ENCODE measurements around the gene PALLD.

Gene PALLD

GRCh38 chr4:168880072-168880675 lies 383.3 kb downstream of the PALLD start:
- in situ Hi-C loops (cut with MboI; ENCODE audit: low sequenced_read_pairs): no loop called here

- in situ Hi-C loops (cut with MboI; ENCODE audit: low sequenced_read_pairs): no loop called here
Observed at GRCh38 chr4:168880811-168881595, 384.2 kb downstream of the PALLD start.

GRCh38 chr4:168881781-168882420 lies 385.0 kb downstream of the PALLD start:
- in situ Hi-C loops (cut with MboI; ENCODE audit: low sequenced_read_pairs): no loop called here

GRCh38 chr4:168882650-168883233 lies 385.9 kb downstream of the PALLD start:
- in situ Hi-C loops (cut with MboI; ENCODE audit: low sequenced_read_pairs): no loop called here

- in situ Hi-C loops (cut with MboI; ENCODE audit: low sequenced_read_pairs): no loop called here
Observed at GRCh38 chr4:168883513-168883912, 386.7 kb downstream of the PALLD start.

- in situ Hi-C loops (cut with MboI; ENCODE audit: low sequenced_read_pairs): no loop called here
Observed at GRCh38 chr4:168884251-168885124, 387.6 kb downstream of the PALLD start.

GRCh38 chr4:168885400-168885799 lies 388.5 kb downstream of the PALLD start:
- in situ Hi-C loops (cut with MboI; ENCODE audit: low sequenced_read_pairs): no loop called here

- in situ Hi-C loops (cut with MboI; ENCODE audit: low sequenced_read_pairs): no loop called here
Observed at GRCh38 chr4:168886351-168886750, 389.5 kb downstream of the PALLD start.

GRCh38 chr4:168887809-168888208 lies 391.0 kb downstream of the PALLD start:
- in situ Hi-C loops (cut with MboI; ENCODE audit: low sequenced_read_pairs): no loop called here

GRCh38 chr4:168888715-168889215 lies 391.9 kb downstream of the PALLD start:
- in situ Hi-C loops (cut with MboI; ENCODE audit: low sequenced_read_pairs): no loop called here

GRCh38 chr4:168891086-168891485 lies 394.2 kb downstream of the PALLD start:
- in situ Hi-C loops (cut with MboI; ENCODE audit: low sequenced_read_pairs): no loop called here

- in situ Hi-C loops (cut with MboI; ENCODE audit: low sequenced_read_pairs): no loop called here
Observed at GRCh38 chr4:168891688-168892087, 394.8 kb downstream of the PALLD start.

GRCh38 chr4:168892475-168892874 lies 395.6 kb downstream of the PALLD start:
- in situ Hi-C loops (cut with MboI; ENCODE audit: low sequenced_read_pairs): no loop called here

- in situ Hi-C loops (cut with MboI; ENCODE audit: low sequenced_read_pairs): no loop called here
Observed at GRCh38 chr4:168893205-168893604, 396.4 kb downstream of the PALLD start.

GRCh38 chr4:168893807-168894206 lies 397.0 kb downstream of the PALLD start:
- in situ Hi-C loops (cut with MboI; ENCODE audit: low sequenced_read_pairs): no loop called here

- in situ Hi-C loops (cut with MboI; ENCODE audit: low sequenced_read_pairs): loop anchor here (25.0 kb wide), 2 partner anchors 587 to 713 kb away; no protein-coding TSS in a partner anchor
Observed at GRCh38 chr4:168900080-168900479, 403.2 kb downstream of the PALLD start.

GRCh38 chr4:168907119-168907698 lies 410.4 kb downstream of the PALLD start:
- in situ Hi-C loops (cut with MboI; ENCODE audit: low sequenced_read_pairs): loop anchor here (25.0 kb wide), 2 partner anchors 580 to 720 kb away; no protein-coding TSS in a partner anchor

GRCh38 chr4:168908093-168908492 lies 411.2 kb downstream of the PALLD start:
- in situ Hi-C loops (cut with MboI; ENCODE audit: low sequenced_read_pairs): loop anchor here (25.0 kb wide), 2 partner anchors 579 to 721 kb away; no protein-coding TSS in a partner anchor

- in situ Hi-C loops (cut with MboI; ENCODE audit: low sequenced_read_pairs): loop anchor here (25.0 kb wide), 2 partner anchors 578 to 722 kb away; no protein-coding TSS in a partner anchor
Observed at GRCh38 chr4:168908851-168909273, 412.0 kb downstream of the PALLD start.

- in situ Hi-C loops (cut with MboI; ENCODE audit: low sequenced_read_pairs): loop anchor here (25.0 kb wide), 2 partner anchors 573 to 727 kb away; no protein-coding TSS in a partner anchor
Observed at GRCh38 chr4:168914095-168914494, 417.2 kb downstream of the PALLD start.

Measured in HL-60/S4 treated with phorbol 12-myristate 13-acetate at 8.2 ng/mL for 4 days and 3 days (cell line).